Chondrocyte (in vitro differentiated cells): ENCODE measurements around the gene HHIPL1. TPM values are rescaled to one million over a fixed set of nuclear protein-coding genes. Genes with fewer than 3 reads are reported as not detected.

Experiments
- DNase-seq: peaks from one replicate; pipeline ENCODE4 v3.0.0; 2021; ENCODE audit warnings: mixed read lengths, low spot score
- H3K27ac Mint-ChIP-seq: one replicate; pipeline ENCODE4 v1.8.0; 2021; ENCODE audit warnings: mild to moderate bottlenecking, moderate library complexity, mixed read lengths; ENCODE audit not compliant: unreplicated experiment
- H3K27me3 Mint-ChIP-seq: 2 replicates; pipeline ENCODE4 v1.8.0; 2021; ENCODE audit warnings: low read depth, mixed read lengths
- H3K36me3 Mint-ChIP-seq: 2 replicates; pipeline ENCODE4 v1.8.0; 2021; ENCODE audit warnings: low read depth, mixed read lengths
- H3K4me1 Mint-ChIP-seq: 2 replicates; pipeline ENCODE4 v1.8.0; 2021; ENCODE audit warnings: low read depth, mild to moderate bottlenecking, mixed read lengths
- H3K4me3 Mint-ChIP-seq: one replicate; pipeline ENCODE4 v1.8.0; 2021; ENCODE audit warnings: mild to moderate bottlenecking, moderate library complexity, mixed read lengths; ENCODE audit not compliant: unreplicated experiment
- H3K9me3 Mint-ChIP-seq: 2 replicates; pipeline ENCODE4 v1.8.0; 2021; ENCODE audit warnings: low read depth, mixed read lengths
- total RNA-seq: library from RNA; stranded (reverse); gene quantifications from 3 replicates; pipeline ENCODE4 v1.2.1, GENCODE V29; 2021
- TF ChIP-seq, protein P1 (sequence below): fragments of 200-600 bp; sonication (generic); IDR thresholded peaks from 2 replicates; pipeline ENCODE4 v1.5.0; 2021; ENCODE audit warnings: antibody characterized with exemption, mild to moderate bottlenecking, moderate library complexity

The HHIPL1 gene
- total RNA-seq, 1 donor from 2014 or later: 5.6 TPM

DNA sequence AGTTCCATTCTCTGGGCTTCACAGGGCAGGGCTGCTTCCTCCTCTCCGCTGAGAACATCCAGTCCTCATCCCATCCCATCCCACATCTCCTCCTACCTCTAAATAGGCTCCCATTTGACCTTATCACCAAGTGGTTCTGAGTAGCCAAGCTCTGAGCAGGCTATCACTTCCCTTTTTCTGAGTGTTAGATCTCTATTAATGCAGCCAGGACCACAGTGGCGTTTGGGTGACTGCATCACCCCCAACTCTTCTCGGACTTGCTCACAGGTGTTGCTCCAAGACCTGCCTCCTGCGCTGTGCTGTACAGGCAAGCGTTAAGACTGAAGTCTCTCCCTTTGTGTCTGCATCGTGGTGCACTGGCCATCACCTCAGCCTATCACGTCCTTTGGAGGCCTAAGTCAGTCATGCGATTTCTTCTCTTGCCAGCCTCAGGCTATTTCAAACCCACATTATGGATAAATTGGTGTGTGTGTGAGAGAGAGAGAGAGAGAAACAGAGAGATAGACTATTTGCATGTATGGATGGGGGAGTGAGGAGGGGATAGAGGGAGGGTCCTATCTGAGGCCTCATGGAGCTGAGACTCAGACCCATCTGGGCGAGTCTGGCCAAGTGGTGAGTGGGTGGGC is 12.4 kb upstream of the HHIPL1 start:
- TF ChIP-seq, protein P1, sequence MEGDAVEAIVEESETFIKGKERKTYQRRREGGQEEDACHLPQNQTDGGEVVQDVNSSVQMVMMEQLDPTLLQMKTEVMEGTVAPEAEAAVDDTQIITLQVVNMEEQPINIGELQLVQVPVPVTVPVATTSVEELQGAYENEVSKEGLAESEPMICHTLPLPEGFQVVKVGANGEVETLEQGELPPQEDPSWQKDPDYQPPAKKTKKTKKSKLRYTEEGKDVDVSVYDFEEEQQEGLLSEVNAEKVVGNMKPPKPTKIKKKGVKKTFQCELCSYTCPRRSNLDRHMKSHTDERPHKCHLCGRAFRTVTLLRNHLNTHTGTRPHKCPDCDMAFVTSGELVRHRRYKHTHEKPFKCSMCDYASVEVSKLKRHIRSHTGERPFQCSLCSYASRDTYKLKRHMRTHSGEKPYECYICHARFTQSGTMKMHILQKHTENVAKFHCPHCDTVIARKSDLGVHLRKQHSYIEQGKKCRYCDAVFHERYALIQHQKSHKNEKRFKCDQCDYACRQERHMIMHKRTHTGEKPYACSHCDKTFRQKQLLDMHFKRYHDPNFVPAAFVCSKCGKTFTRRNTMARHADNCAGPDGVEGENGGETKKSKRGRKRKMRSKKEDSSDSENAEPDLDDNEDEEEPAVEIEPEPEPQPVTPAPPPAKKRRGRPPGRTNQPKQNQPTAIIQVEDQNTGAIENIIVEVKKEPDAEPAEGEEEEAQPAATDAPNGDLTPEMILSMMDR: no peak
- H3K4me3 Mint-ChIP-seq: no peak overlapping the region
- DNase-seq: no peak
- H3K27ac Mint-ChIP-seq: no peak overlapping the region
- H3K27me3 Mint-ChIP-seq: peaks cover 10% of the 10 kb centered on the region
- H3K4me1 Mint-ChIP-seq: peaks cover 2% of the 10 kb centered on the region
- no peaks in the 10 kb centered on the region for H3K36me3 Mint-ChIP-seq
- H3K9me3 Mint-ChIP-seq: no peaks in the 10 kb centered on the region

DNA sequence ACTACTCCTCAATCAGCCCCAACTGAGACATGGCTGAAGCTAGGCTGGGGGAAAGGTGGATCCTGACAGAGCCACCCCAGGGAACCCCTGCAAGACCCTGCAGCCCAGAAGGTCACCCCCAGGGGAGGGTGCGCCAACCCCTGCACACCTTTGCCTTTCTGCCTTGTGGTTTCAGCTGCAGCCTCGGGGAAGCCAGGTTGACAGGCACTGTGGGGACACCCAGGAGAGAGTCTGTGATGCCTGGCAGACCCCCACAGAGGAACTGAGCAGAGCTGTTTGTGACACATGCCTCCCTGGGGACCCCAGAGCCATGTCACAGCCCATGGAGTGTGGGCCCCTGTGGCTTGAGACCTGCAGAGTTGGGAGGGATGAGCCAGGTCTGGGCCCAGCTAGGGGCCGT is 11.8 kb upstream of the HHIPL1 start:
- TF ChIP-seq, protein P1: no peak
- Mint-ChIP-seq H3K27me3 (peaks cover 10% of the 10 kb centered on the region), H3K4me3 (no peak overlapping the region), H3K27ac (no peak overlapping the region), H3K4me1 (peaks cover 2% of the 10 kb centered on the region), H3K36me3 (no peaks in the 10 kb centered on the region), H3K9me3 (no peaks in the 10 kb centered on the region)
- no peak for DNase-seq

DNA sequence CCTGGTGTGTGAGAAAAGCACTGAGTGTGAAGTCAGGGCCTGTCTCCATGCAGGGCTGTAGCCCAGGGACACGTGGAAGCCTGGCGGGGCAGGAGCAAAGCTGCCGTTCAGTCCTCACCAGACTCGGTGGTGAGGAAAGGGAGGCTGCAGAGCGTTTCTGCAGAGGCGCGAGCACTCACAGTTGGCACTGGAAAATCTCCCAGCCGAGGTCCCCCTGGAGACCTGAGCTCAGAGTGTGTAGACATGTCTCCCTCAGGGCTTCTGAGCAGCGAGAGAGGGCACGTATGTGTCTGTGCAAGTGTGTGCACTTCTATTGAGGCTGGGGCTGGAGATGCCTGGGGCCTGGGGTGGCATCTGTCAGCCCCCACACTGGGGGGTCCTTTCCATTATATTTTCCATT is 11.0 kb upstream of the HHIPL1 start:
- Mint-ChIP-seq H3K36me3 (no peaks in the 10 kb centered on the region), H3K9me3 (no peaks in the 10 kb centered on the region), H3K27me3 (peaks cover 10% of the 10 kb centered on the region), H3K4me3 (no peak overlapping the region), H3K4me1 (peaks cover 2% of the 10 kb centered on the region), H3K27ac (no peak overlapping the region)
- DNase-seq: no peak
- TF ChIP-seq, protein P1: no peak

DNA sequence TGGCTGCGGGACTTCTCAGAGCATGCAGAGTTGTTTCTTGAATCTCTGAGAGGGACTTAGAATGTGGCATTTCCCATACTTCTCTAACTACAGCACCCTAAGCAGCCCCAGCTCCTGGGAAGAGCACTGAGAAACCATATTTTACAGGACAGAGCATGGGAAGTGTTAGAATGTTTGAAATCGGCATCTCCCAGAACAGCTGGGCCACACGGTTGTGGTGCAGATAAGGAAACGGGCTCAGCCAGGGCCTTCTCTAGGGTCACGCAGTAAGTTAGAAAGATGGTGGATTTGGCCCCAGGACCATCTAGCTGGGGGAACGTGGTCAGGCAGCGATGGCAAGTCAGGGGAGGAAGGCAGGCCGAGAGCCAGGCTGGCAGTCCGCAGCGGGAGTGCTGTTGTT is 10.5 kb upstream of the HHIPL1 start:
- H3K4me1 Mint-ChIP-seq: no peaks in the 10 kb centered on the region
- no peaks in the 10 kb centered on the region for H3K36me3 Mint-ChIP-seq
- TF ChIP-seq, protein P1: no peak
- peaks cover 10% of the 10 kb centered on the region for H3K27me3 Mint-ChIP-seq
- no peak for DNase-seq
- H3K9me3 Mint-ChIP-seq: no peaks in the 10 kb centered on the region
- no peak overlapping the region for H3K27ac Mint-ChIP-seq
- H3K4me3 Mint-ChIP-seq: no peak overlapping the region

DNA sequence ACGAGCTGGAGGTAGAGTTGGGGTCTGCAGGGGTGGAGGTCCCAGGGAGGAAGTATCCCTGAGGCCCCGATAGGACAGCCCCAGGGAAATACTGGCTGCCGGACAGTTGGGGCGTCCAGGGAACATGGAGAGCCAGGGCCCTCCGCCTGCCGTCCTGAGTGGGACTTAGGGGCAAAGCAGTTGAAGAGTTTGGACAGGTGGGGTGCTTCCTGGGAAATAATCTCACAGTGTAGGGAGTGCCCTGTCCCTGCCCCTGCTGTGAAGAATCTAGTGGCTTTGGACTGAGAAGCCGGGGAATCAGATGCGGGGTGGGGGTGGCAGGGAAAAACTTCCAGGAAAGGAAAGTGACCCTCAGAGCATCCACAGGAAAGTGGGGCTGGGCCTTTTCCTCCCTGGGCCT is 9.8 kb upstream of the HHIPL1 start:
- Mint-ChIP-seq H3K9me3 (no peaks in the 10 kb centered on the region), H3K36me3 (no peaks in the 10 kb centered on the region), H3K27me3 (peaks cover 10% of the 10 kb centered on the region), H3K27ac (no peak overlapping the region), H3K4me3 (no peak overlapping the region), H3K4me1 (no peaks in the 10 kb centered on the region)
- TF ChIP-seq, protein P1: no peak
- DNase-seq: no peak
